K562 (cell line): ENCODE results near the gene SDK1. TPM values are rescaled to one million over a fixed set of nuclear protein-coding genes. Genes with fewer than 3 reads are reported as not detected.

ENCODE experiments used
- ATAC-seq: fragments of 200-7000 bp; cut with Tn5 transposase; 3 replicates; pipeline ENCODE4 v1.9.1; 2020; ENCODE audit warnings: moderate library complexity
- BruUV-seq: library from RNA; stranded (reverse); fragments of 400-500 nt; replicated peaks from 2 replicates; lab custom pipeline; 2021; lab: Mats Ljungman, UMichigan
- CTCF ChIA-PET: fragments of 300-600 bp; formaldehyde crosslinking; extraction: SDS; loops from one replicate; lab custom pipeline; 2021; ENCODE audit warnings: low intra/inter-chr PET ratio; lab: Yijun Ruan, JAX
- POLR2A ChIA-PET: fragments of 300-600, 350-650 bp; sonication (Branson Sonifier 250); formaldehyde crosslinking; extraction: SDS; loops from one replicate; lab custom pipeline; 2021; ENCODE audit warnings: antibody characterized with exemption, inconsistent platforms; lab: Yijun Ruan, JAX
- DNase-seq, 4 experiments: peaks; one replicate each; pipeline versions ENCODE4 v3.0.0 to v3.0.0-alpha.2; 2011 to 2018; ENCODE audit warnings: low spot score in 3 of 4, mixed read lengths in 3 of 4; ENCODE audit errors: extremely low read depth in 1 of 4
- FAIRE-seq: peaks from 2 replicates; lab custom pipeline; 2011; peaks lifted over from hg19 to GRCh38; lab: Jason Lieb, UNC
- H2AFZ ChIP-seq: 2 replicates; pipeline ENCODE4 v1.6.0; 2011; ENCODE audit warnings: low read depth, low read length, control low read depth, inconsistent platforms
- H3K27ac ChIP-seq: fragments of 200-600 bp; 3 replicates; pipeline ENCODE4 v1.8.0; 2011; ENCODE audit warnings: low read depth, mild to moderate bottlenecking, control low read depth, inconsistent platforms, low read length, moderate library complexity, mixed read lengths; ENCODE audit errors: extremely low read depth
- H3K27me3 ChIP-seq, 2 experiments: fragments of 300-600 bp in 1 of 2; 2 replicates in 1 of 2; 3 replicates in 1 of 2; pipeline versions ENCODE4 v1.6.0 to v1.8.0; 2011; ENCODE audit warnings: inconsistent platforms in 2 of 2, low read length in 2 of 2, mild to moderate bottlenecking in 1 of 2, mixed read lengths in 1 of 2, moderate library complexity in 1 of 2; ENCODE audit not compliant: control insufficient read depth in 2 of 2, insufficient read depth in 2 of 2
- H3K36me3 ChIP-seq: fragments of 300-600 bp; 3 replicates; pipeline ENCODE4 v1.8.0; 2011; ENCODE audit warnings: mild to moderate bottlenecking, low read length, inconsistent platforms; ENCODE audit not compliant: control insufficient read depth, insufficient read depth
- H3K4me1 ChIP-seq, 2 experiments: fragments of 200-600 bp in 1 of 2; replicated peaks in 1 of 2; 2 replicates in 1 of 2; 3 replicates in 1 of 2; pipeline versions ENCODE4 v1.5.1 to v1.8.0; 2011; ENCODE audit warnings: inconsistent platforms in 2 of 2, low read length in 2 of 2, mild to moderate bottlenecking in 1 of 2, mixed read lengths in 1 of 2, moderate library complexity in 1 of 2; ENCODE audit not compliant: control insufficient read depth in 2 of 2, insufficient read depth in 2 of 2
- H3K4me2 ChIP-seq: 2 replicates; pipeline ENCODE4 v1.6.1; 2011; ENCODE audit warnings: low read length, control low read depth, inconsistent platforms, mixed read lengths; ENCODE audit not compliant: insufficient read depth
- H3K4me3 ChIP-seq: fragments of 200-600 bp; sonication (generic), shearing (Covaris generic); 2 replicates; pipeline ENCODE4 v1.5.1; 2016; ENCODE audit warnings: control low read depth, inconsistent platforms
- H3K79me2 ChIP-seq: fragments of 200-600 bp; 3 replicates; pipeline ENCODE4 v1.8.0; 2011; ENCODE audit warnings: low read length, inconsistent platforms; ENCODE audit not compliant: control insufficient read depth, insufficient read depth
- H3K9ac ChIP-seq, 2 experiments: 2 replicates each; pipeline versions ENCODE4 v1.6.0 to v1.6.1; 2011; ENCODE audit warnings: low read depth in 2 of 2, low read length in 2 of 2, control low read depth in 1 of 2, inconsistent platforms in 1 of 2, mild to moderate bottlenecking in 1 of 2, mixed read lengths in 1 of 2; ENCODE audit not compliant: insufficient read depth in 1 of 2
- H3K9me1 ChIP-seq: one replicate; pipeline ENCODE4 v1.6.0; 2011; ENCODE audit warnings: inconsistent platforms, mild to moderate bottlenecking, low read length, moderate library complexity; ENCODE audit not compliant: control insufficient read depth, insufficient read depth
- H3K9me3 ChIP-seq: replicated peaks from 2 replicates; pipeline ENCODE4 v1.5.1; 2011; ENCODE audit warnings: low read depth, low read length, inconsistent platforms; ENCODE audit not compliant: control insufficient read depth, insufficient read depth
- H4K20me1 ChIP-seq: replicated peaks from 2 replicates; pipeline ENCODE4 v1.6.1; 2011; ENCODE audit warnings: low read length, inconsistent platforms, mixed read lengths; ENCODE audit not compliant: control insufficient read depth, insufficient read depth
- BCL6 ChIP-seq: fragments of 250-450 bp; sonication (Bioruptor Pico); IDR thresholded peaks from 2 replicates; pipeline ENCODE4 v1.4.0; 2020
- BDP1 ChIP-seq: IDR thresholded peaks from 3 replicates; pipeline ENCODE4 v1.6.1; 2011; ENCODE audit not compliant: insufficient read length, insufficient read depth
- JUN ChIP-seq, 2 experiments: sonication (generic) in 1 of 2; formaldehyde crosslinking in 1 of 2; IDR thresholded peaks; 2 replicates each; pipeline versions ENCODE4 v1.6.1 to v1.8.0; 2012 to 2022; ENCODE audit warnings: borderline replicate concordance in 2 of 2, mild to moderate bottlenecking in 2 of 2, improper control_type of control experiment in 1 of 2, low read depth in 1 of 2, low read length in 1 of 2, missing genetic modification reagents in 1 of 2
- NR1H2 ChIP-seq: sonication (generic); formaldehyde crosslinking; IDR thresholded peaks from 2 replicates; pipeline ENCODE4 v1.4.0; 2020; ENCODE audit warnings: mild to moderate bottlenecking, missing genetic modification reagents
- WGBS: fragments of 100-300 bp; shearing (Covaris generic); methylation state at CpG from one replicate; pipeline ENCODE4 v1.1.6; 2016; ENCODE audit warnings: low coverage, mixed read lengths; ENCODE audit not compliant: insufficient coverage; ENCODE audit errors: missing lambda C conversion rate; 5-methylcytosine and 5-hydroxymethylcytosine counted together
- in situ Hi-C: fragments of 300-500 bp; cut with MboI; formaldehyde crosslinking; loops from 4 replicates; pipeline ENCODE4 v1.15.0; 2018; ENCODE audit warnings: inconsistent platforms, mixed read lengths
- intact Hi-C: fragments of 100-400 bp; cut with micrococcal nuclease; formaldehyde crosslinking; loops from 2 replicates; pipeline ENCODE4 v1.14.2; 2022
- polyA plus RNA-seq, 8 experiments: library from polyadenylated mRNA; depleted of rRNA in 4 of 8; stranded (reverse) in 5 of 8; unstranded in 3 of 8; fragments of >200 nt; fragmentation: Nextera tagmentation in 2 of 8; fragmentation: Illumina TruSeq in 1 of 8; extraction: Ambion mirVana in 2 of 8; extraction: Trizol in 1 of 8; gene quantifications; 2 replicates each; pipeline versions ENCODE4 v1.2.1 to v1.2.3, GENCODE V29; 2011 to 2014; ENCODE audit warnings: inconsistent platforms in 1 of 8, missing spikeins in 1 of 8
- total RNA-seq, 7 experiments: library from RNA; depleted of rRNA in 6 of 7; stranded (reverse); fragments of >200 nt in 6 of 7; fragmentation: Illumina TruSeq in 2 of 7; extraction: Trizol in 2 of 7; gene quantifications; 2 replicates each; pipeline versions ENCODE4 v1.2.1 to v1.2.3, GENCODE V29; 2011 to 2021; ENCODE audit warnings: low replicate concordance in 1 of 7
- TF ChIP-seq, protein P1 (sequence below): sonication (generic); formaldehyde crosslinking; IDR thresholded peaks from 2 replicates; pipeline ENCODE4 v1.8.0; 2022; ENCODE audit warnings: missing genetic modification reagents, mild to moderate bottlenecking, moderate library complexity, borderline replicate concordance
- TF ChIP-seq, protein P2 (sequence below): conservative IDR thresholded peaks from 2 replicates; pipeline ENCODE4 v1.6.1; 2011; ENCODE audit warnings: low read depth, mild to moderate bottlenecking, low read length; ENCODE audit not compliant: control insufficient read depth
- TF ChIP-seq, protein P3 (sequence below): sonication (generic); formaldehyde crosslinking; IDR thresholded peaks from 2 replicates; pipeline ENCODE4 v1.8.0; 2022; ENCODE audit warnings: mild to moderate bottlenecking, missing genetic modification reagents

SDK1 gene
- total and polyA plus RNA-seq, 9 of the 15 experiments (the other 6 are each of a cell fraction or from before 2014, with no cell fraction given), result 0.16 TPM; not detected in 8

DNA sequence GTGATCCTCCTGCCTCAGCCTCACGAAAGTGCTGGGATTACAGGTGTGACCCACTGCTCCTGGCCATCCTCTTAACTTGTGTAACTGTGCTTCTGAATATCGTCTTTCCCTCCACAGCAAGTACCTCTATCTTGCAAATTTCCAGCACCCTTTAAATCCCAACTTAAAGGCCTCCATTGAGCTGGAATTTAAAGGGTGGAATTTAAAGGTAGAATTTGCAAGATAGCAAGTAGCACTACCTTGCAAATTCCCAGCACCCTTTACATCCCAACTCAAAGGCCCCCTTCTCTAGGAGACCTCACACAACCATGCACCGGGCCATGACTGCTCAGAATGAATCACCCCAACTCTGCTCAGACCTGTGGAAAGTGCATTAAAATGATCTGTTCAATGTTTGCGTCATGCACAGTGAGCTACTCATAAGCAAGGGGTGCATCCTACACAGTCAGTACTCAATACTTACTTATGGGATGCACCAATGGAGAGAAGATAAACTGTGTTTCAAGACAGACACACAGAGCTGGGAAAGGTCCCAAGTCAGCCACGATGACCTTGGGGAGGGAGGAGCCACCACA, 17.8 kb upstream of the SDK1 start:
- Histone ChIP-seq H3K9ac (no peak overlapping the region), H3K4me3 (no peak overlapping the region), H3K79me2 (no peaks in the 10 kb centered on the region), H3K9me1 (no peaks in the 10 kb centered on the region), H3K27ac (no peak overlapping the region), H3K36me3 (no peaks in the 10 kb centered on the region), H3K9me3 (no peaks in the 10 kb centered on the region), H3K4me2 (no peak overlapping the region), H2AFZ (no peak overlapping the region), H3K27me3 (peaks cover 0 to 4% of the 10 kb centered on the region in 2 experiments; a peak in 2 of 5 replicates), H4K20me1 (no peaks in the 10 kb centered on the region), H3K4me1 (no peaks in the 10 kb centered on the region)
- DNase-seq, result no peak
- POLR2A ChIA-PET, result interaction anchor here (1.1 kb wide), 1 partner anchor 32 kb away, joined by 3 read pairs; no protein-coding TSS in a partner anchor
- ATAC-seq, result no peak
- in situ Hi-C loops (no loop called here), intact Hi-C loops (no loop called here)
- no TSS peak for BruUV-seq
- CTCF ChIA-PET, result no interaction called here
- TF ChIP-seq NR1H2 (CRISPR knock-in tag), result no peak
- WGBS, result 3% methylated on average over 5 of the region's 5 CpGs
- no peak for FAIRE-seq

DNA sequence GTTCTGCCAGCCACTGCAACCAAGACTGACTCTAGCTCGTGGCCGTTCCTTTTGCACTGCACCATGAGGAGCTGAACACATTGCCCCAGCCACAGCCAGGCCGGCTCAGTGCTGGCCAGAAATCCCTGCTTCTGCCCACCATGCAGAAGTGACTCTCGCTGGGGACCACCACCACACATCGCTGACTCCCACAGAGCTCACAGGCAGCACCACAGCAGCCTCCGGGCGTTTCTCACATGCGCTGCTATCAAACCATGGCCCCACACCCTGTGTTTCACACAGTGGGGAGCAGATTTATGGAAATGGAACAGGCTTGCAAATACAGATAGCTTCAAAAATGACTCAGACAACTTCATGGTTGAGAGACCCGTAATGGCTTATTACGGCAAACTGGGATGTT, 15.4 kb upstream of the SDK1 start:
- Histone ChIP-seq H3K9me3 (no peaks in the 10 kb centered on the region), H3K4me3 (no peak overlapping the region), H3K9me1 (no peaks in the 10 kb centered on the region), H3K36me3 (no peaks in the 10 kb centered on the region), H3K79me2 (no peaks in the 10 kb centered on the region), H3K4me2 (no peak overlapping the region), H3K27ac (no peak overlapping the region), H2AFZ (no peak overlapping the region)
- in situ Hi-C loops (no loop called here), intact Hi-C loops (no loop called here)
- 3% methylated on average over 10 of the region's 10 CpGs for WGBS
- BruUV-seq, result no TSS peak
- CTCF ChIA-PET, result no interaction called here
- TF ChIP-seq, protein P1, sequence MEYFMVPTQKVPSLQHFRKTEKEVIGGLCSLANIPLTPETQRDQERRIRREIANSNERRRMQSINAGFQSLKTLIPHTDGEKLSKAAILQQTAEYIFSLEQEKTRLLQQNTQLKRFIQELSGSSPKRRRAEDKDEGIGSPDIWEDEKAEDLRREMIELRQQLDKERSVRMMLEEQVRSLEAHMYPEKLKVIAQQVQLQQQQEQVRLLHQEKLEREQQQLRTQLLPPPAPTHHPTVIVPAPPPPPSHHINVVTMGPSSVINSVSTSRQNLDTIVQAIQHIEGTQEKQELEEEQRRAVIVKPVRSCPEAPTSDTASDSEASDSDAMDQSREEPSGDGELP (CRISPR knock-in tag), result no peak
- TF ChIP-seq, protein P2, sequence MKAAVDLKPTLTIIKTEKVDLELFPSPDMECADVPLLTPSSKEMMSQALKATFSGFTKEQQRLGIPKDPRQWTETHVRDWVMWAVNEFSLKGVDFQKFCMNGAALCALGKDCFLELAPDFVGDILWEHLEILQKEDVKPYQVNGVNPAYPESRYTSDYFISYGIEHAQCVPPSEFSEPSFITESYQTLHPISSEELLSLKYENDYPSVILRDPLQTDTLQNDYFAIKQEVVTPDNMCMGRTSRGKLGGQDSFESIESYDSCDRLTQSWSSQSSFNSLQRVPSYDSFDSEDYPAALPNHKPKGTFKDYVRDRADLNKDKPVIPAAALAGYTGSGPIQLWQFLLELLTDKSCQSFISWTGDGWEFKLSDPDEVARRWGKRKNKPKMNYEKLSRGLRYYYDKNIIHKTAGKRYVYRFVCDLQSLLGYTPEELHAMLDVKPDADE, result no peak
- TF ChIP-seq, protein P3, sequence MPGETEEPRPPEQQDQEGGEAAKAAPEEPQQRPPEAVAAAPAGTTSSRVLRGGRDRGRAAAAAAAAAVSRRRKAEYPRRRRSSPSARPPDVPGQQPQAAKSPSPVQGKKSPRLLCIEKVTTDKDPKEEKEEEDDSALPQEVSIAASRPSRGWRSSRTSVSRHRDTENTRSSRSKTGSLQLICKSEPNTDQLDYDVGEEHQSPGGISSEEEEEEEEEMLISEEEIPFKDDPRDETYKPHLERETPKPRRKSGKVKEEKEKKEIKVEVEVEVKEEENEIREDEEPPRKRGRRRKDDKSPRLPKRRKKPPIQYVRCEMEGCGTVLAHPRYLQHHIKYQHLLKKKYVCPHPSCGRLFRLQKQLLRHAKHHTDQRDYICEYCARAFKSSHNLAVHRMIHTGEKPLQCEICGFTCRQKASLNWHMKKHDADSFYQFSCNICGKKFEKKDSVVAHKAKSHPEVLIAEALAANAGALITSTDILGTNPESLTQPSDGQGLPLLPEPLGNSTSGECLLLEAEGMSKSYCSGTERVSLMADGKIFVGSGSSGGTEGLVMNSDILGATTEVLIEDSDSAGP (CRISPR knock-in tag), result no peak
- TF ChIP-seq JUN (IDR thresholded peaks at IDR 0.05; ENCODE audit: borderline replicate concordance, low read depth, low read length) (no peak), JUN (CRISPR knock-in tag; IDR thresholded peaks at IDR 0.05; ENCODE audit: borderline replicate concordance) (no peak), BCL6 (CRISPR knock-in tag) (no peak), BDP1 (no peak)
- TF ChIP-seq, all 486 proteins: peak for 0
- FAIRE-seq, result no peak
- no peaks in the 10 kb centered on the region for H3K4me1 ChIP-seq
- no peak overlapping the region for H3K9ac ChIP-seq
- peaks cover 0 to 4% of the 10 kb centered on the region in 2 experiments; a peak in 2 of 5 replicates for H3K27me3 ChIP-seq
- ATAC-seq, result no peak
- H4K20me1 ChIP-seq, result no peaks in the 10 kb centered on the region
- DNase-seq, result no peak
- POLR2A ChIA-PET, result no interaction called here
